Thyroid gland (tissue), 4 donors: ENCODE measurements around the gene GPATCH2. TPM values are rescaled to one million over a fixed set of nuclear protein-coding genes. Genes with fewer than 3 reads are reported as not detected.

Experiments used
- DNase-seq, 2 donors: peaks; one replicate each; pipeline ENCODE4 v3.0.0-alpha.2; 2019
- H3K27ac ChIP-seq, 3 donors: fragments of 200-600 bp; sonication (generic); 1 replicate in 2 of 3; 2 replicates in 1 of 3; pipeline ENCODE4 v1.5.1; 2016 to 2019; ENCODE audit warnings: mild to moderate bottlenecking in 1 of 3, moderate library complexity in 1 of 3
- H3K27me3 ChIP-seq: fragments of 200-600 bp; sonication (generic); one replicate; pipeline ENCODE4 v1.5.1; 2019
- H3K36me3 ChIP-seq, 2 donors: fragments of 200-600 bp; sonication (generic); one replicate each; pipeline ENCODE4 v1.5.1; 2016 to 2019
- H3K4me1 ChIP-seq, 2 donors: fragments of 200-600 bp; sonication (generic); one replicate each; pipeline ENCODE4 v1.5.1; 2017 to 2019
- H3K4me3 ChIP-seq, 3 donors: fragments of 200-600 bp; sonication (generic); replicated peaks in 1 of 3; 1 replicate in 2 of 3; 2 replicates in 1 of 3; pipeline ENCODE4 v1.5.1; 2016; ENCODE audit warnings: mild to moderate bottlenecking in 1 of 3
- H3K9me3 ChIP-seq: fragments of 200-600 bp; sonication (generic); one replicate; pipeline ENCODE4 v1.5.1; 2017
- CTCF ChIP-seq, 6 experiments: fragments of 200-600 bp in 3 of 6; fragments of 450-650 bp in 3 of 6; sonication (generic) in 3 of 6; IDR thresholded peaks; one replicate each; pipeline ENCODE4 v1.5.1; 2016 to 2019; ENCODE audit warnings: antibody characterized with exemption in 6 of 6, mild to moderate bottlenecking in 2 of 6, inconsistent platforms in 1 of 6, moderate library complexity in 1 of 6
- POLR2A ChIP-seq, 2 donors: fragments of 450-650 bp; IDR thresholded peaks; one replicate each; pipeline ENCODE4 v1.6.1; 2017; ENCODE audit warnings: antibody characterized with exemption in 2 of 2, mild to moderate bottlenecking in 2 of 2, moderate library complexity in 1 of 2
- WGBS, 2 donors: methylation state at CpG; one replicate each; pipeline ENCODE4 v1.1.5; 2017; 5-methylcytosine and 5-hydroxymethylcytosine counted together
- intact Hi-C: fragments of 100-400 bp; cut with DNase I; formaldehyde crosslinking; loops from one replicate; pipeline ENCODE4 v1.15.1; 2023
- total RNA-seq, 4 donors: library from RNA; depleted of rRNA; stranded (reverse); fragments of >200 nt; gene quantifications; one replicate each; pipeline ENCODE4 v1.2.3, GENCODE V29; 2016

The GPATCH2 gene
- total RNA-seq, 4 donors from 2014 or later = 21.4 to 47.9 (median 34.0) TPM

GRCh38 chr1:217569021-217569420 lies 61.9 kb downstream of the GPATCH2 start:
- no peaks in the 10 kb centered on the region for H3K36me3 ChIP-seq
- TF ChIP-seq POLR2A (IDR thresholded peaks at IDR 0.05) = no peak
- TF ChIP-seq CTCF (IDR thresholded peaks at IDR 0.05) = no peak
- H3K9me3 ChIP-seq = no peaks in the 10 kb centered on the region
- no peak overlapping the region for H3K27ac ChIP-seq
- no peaks in the 10 kb centered on the region for H3K27me3 ChIP-seq
- WGBS, 2 donors = 85 to 92% methylated on average over 2 of the region's 2 CpGs
- no peaks in the 10 kb centered on the region for H3K4me1 ChIP-seq
- intact Hi-C loops = no loop called here
- DNase-seq = no peak
- H3K4me3 ChIP-seq = no peak overlapping the region

GRCh38 chr1:217568200-217568599 lies 62.7 kb downstream of the GPATCH2 start:
- WGBS, 2 donors = 88 to 90% methylated on average over 4 of the region's 4 CpGs
- H3K36me3 ChIP-seq = no peaks in the 10 kb centered on the region
- H3K27me3 ChIP-seq = no peaks in the 10 kb centered on the region
- TF ChIP-seq POLR2A (IDR thresholded peaks at IDR 0.05) (no peak), CTCF (IDR thresholded peaks at IDR 0.05) (no peak)
- H3K27ac ChIP-seq = no peak overlapping the region
- no peaks in the 10 kb centered on the region for H3K9me3 ChIP-seq
- no peaks in the 10 kb centered on the region for H3K4me1 ChIP-seq
- intact Hi-C loops = no loop called here
- no peak overlapping the region for H3K4me3 ChIP-seq
- DNase-seq = no peak

GRCh38 chr1:217564833-217565232 lies 66.1 kb downstream of the GPATCH2 start:
- TF ChIP-seq CTCF (IDR thresholded peaks at IDR 0.05) = no peak
- no peaks in the 10 kb centered on the region for H3K4me1 ChIP-seq
- H3K4me3 ChIP-seq = no peak overlapping the region
- H3K27ac ChIP-seq = no peak overlapping the region
- H3K9me3 ChIP-seq = no peaks in the 10 kb centered on the region
- no peaks in the 10 kb centered on the region for H3K36me3 ChIP-seq
- intact Hi-C loops = no loop called here
- no peaks in the 10 kb centered on the region for H3K27me3 ChIP-seq
- WGBS, 2 donors = 94 to 95% methylated on average over 3 of the region's 3 CpGs
- DNase-seq = no peak

- intact Hi-C loops = no loop called here
- H3K4me3 ChIP-seq = no peak overlapping the region
- no peaks in the 10 kb centered on the region for H3K9me3 ChIP-seq
- no peak overlapping the region for H3K27ac ChIP-seq
- WGBS, 2 donors = 80 to 88% methylated on average over 6 of the region's 6 CpGs
- no peak for TF ChIP-seq POLR2A (IDR thresholded peaks at IDR 0.05)
- no peak for TF ChIP-seq CTCF (IDR thresholded peaks at IDR 0.05)
- no peaks in the 10 kb centered on the region for H3K36me3 ChIP-seq
- no peaks in the 10 kb centered on the region for H3K4me1 ChIP-seq
- H3K27me3 ChIP-seq = no peaks in the 10 kb centered on the region
- no peak for DNase-seq
These were observed 66.7 kb downstream of the GPATCH2 start for GRCh38 chr1:217564207-217564606.

- Histone ChIP-seq H3K27ac (no peak overlapping the region), H3K9me3 (no peaks in the 10 kb centered on the region), H3K4me3 (no peak overlapping the region), H3K36me3 (no peaks in the 10 kb centered on the region), H3K4me1 (no peaks in the 10 kb centered on the region), H3K27me3 (no peaks in the 10 kb centered on the region)
- no peak for TF ChIP-seq CTCF (IDR thresholded peaks at IDR 0.05)
- no peak for TF ChIP-seq POLR2A (IDR thresholded peaks at IDR 0.05)
- DNase-seq = no peak
- intact Hi-C loops = no loop called here
These were observed 67.7 kb downstream of the GPATCH2 start for GRCh38 chr1:217563179-217563578.
